Kidney epithelial cell (primary cell): ENCODE data around the gene HPGD. TPM values are rescaled to one million over a fixed set of nuclear protein-coding genes. Genes with fewer than 3 reads are reported as not detected.

Experiments used
- total RNA-seq: library from RNA; depleted of rRNA; stranded (reverse); fragments of >200 nt; gene quantifications from 2 replicates; pipeline ENCODE4 v1.2.3, GENCODE V29; 2015

Gene HPGD
- total RNA-seq, 1 donor from 2014 or later: 0.75 TPM

Other genes with a start within 250 kb of the HPGD start
- gene FBXO8, start 238.8 kb downstream of the HPGD start, total RNA-seq: 14.4 and 15.7 TPM in 2 replicates
- gene CEP44, start 238.6 kb downstream of the HPGD start, total RNA-seq: 9.4 and 13.6 TPM in 2 replicates